OCI-LY7 (cell line): Measurements from ENCODE around the gene ACACA.

Source experiments
- CTCF ChIP-seq: fragments of 200-600 bp; sonication (generic); conservative IDR thresholded peaks from 2 replicates; pipeline ENCODE4 v1.5.1; 2014; ENCODE audit warnings: mild to moderate bottlenecking, antibody characterized with exemption, low read length, moderate library complexity, mixed read lengths
- EZH2phosphoT487 ChIP-seq: fragments of 200-600 bp; sonication (generic); IDR thresholded peaks from 2 replicates; pipeline ENCODE4 v1.6.1; 2018; ENCODE audit warnings: low read depth, borderline replicate concordance, mild to moderate bottlenecking, mixed run types, antibody characterized with exemption, low read length, moderate library complexity, mixed read lengths

- no peak for TF ChIP-seq EZH2phosphoT487
- TF ChIP-seq CTCF, result no peak
Measured at GRCh38 chr17:37086334-37086733, 320.3 kb downstream of the ACACA start.
